Activated naive CD4-positive, alpha-beta T cell treated with anti-CD3 and anti-CD28 coated beads for 36 hours (primary cell): ENCODE data around the gene PRPF18. TPM values are rescaled to one million over a fixed set of nuclear protein-coding genes. Genes with fewer than 3 reads are reported as not detected.
A peak's percentile ranks its signal among the peaks of the same experiment; 100 is the strongest.

Source experiments
- CTCF ChIA-PET: fragments of 350-600 bp; sonication (Branson Sonifier 250); formaldehyde crosslinking; loops from one replicate; lab custom pipeline; 2021; ENCODE audit warnings: antibody characterized with exemption; lab: Charles Lee
- DNase-seq: peaks from one replicate; pipeline ENCODE4 v3.0.0-alpha.2; 2020
- H3K27ac Mint-ChIP-seq: one replicate; pipeline ENCODE4 v1.8.0; 2021; ENCODE audit warnings: mild to moderate bottlenecking, mixed read lengths
- H3K27me3 Mint-ChIP-seq: one replicate; pipeline ENCODE4 v1.8.0; 2021; ENCODE audit warnings: low read depth, mixed read lengths
- H3K36me3 Mint-ChIP-seq: one replicate; pipeline ENCODE4 v1.8.0; 2021; ENCODE audit warnings: low read depth, mixed read lengths
- H3K4me1 Mint-ChIP-seq: one replicate; pipeline ENCODE4 v1.8.0; 2021; ENCODE audit warnings: low read depth, mixed read lengths
- H3K4me3 Mint-ChIP-seq: one replicate; pipeline ENCODE4 v1.8.0; 2021; ENCODE audit warnings: mild to moderate bottlenecking, moderate library complexity, mixed read lengths
- H3K9me3 Mint-ChIP-seq: one replicate; pipeline ENCODE4 v1.8.0; 2021; ENCODE audit warnings: mixed read lengths
- intact Hi-C: fragments of 100-400 bp; cut with micrococcal nuclease; formaldehyde crosslinking; loops from one replicate; pipeline ENCODE4 v1.15.1; 2023
- total RNA-seq, 2 experiments: library from RNA; stranded (reverse); gene quantifications; one replicate each; pipeline ENCODE4 v1.2.3, GENCODE V29; 2021

Gene PRPF18
- total RNA-seq, 2 experiments from 2014 or later: 20.2 to 20.8 TPM

- intact Hi-C loops: no loop called here
- Mint-ChIP-seq H3K27me3 (peaks cover 12% of the 10 kb centered on the region), H3K4me1 (no peaks in the 10 kb centered on the region), H3K4me3 (no peak overlapping the region), H3K9me3 (peaks cover 7% of the 10 kb centered on the region), H3K36me3 (peaks cover 1% of the 10 kb centered on the region), H3K27ac (no peak overlapping the region)
- CTCF ChIA-PET: interaction anchor here (0.6 kb wide), 2 partner anchors 37 to 203 kb away, joined by 4 read pairs; no protein-coding TSS in a partner anchor
- no peak for DNase-seq
Measured at GRCh38 chr10:13573960-13574359, 12.8 kb upstream of the PRPF18 start.

DNA sequence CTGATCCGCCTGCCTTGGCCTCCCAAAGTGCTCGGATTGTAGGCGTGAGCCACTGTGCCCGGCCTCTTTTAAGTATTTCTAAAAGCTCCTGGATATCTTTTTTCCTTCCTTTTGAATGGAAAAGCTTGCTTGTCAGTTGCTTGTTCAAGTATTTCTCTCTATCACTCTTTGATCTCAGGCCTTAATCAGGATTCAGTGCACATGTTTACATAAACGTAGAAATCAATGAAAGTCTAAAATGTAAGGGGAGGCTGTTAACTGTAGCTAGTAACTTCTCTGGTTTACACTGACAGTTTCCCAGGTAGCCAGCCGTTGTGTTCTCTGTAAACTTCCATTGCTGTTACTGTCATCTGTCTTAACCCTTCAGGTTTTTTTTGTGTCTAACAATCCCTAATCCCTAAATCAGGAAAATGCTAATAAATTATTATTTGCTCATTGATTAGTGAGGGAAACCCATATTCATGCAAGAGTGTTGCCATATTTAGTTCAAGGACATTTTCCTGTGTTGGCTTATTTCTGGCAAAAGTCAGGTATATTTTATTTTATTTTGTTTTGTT is 1.5 kb upstream of the PRPF18 start:
- intact Hi-C loops: loop anchor here (5.0 kb wide), 1 partner anchor 58 kb away; the partner anchor contains the start of gene BEND7
- no peaks in the 10 kb centered on the region for H3K9me3 Mint-ChIP-seq
- no peak overlapping the region for H3K27ac Mint-ChIP-seq
- DNase-seq: no peak
- peaks cover 27% of the 10 kb centered on the region for H3K4me1 Mint-ChIP-seq
- H3K4me3 Mint-ChIP-seq: no peak overlapping the region
- peaks cover 7% of the 10 kb centered on the region for H3K27me3 Mint-ChIP-seq
- CTCF ChIA-PET: interaction anchor here (1.1 kb wide), 1 partner anchor 136 kb away, joined by 3 read pairs; no protein-coding TSS in a partner anchor
- peaks cover 2% of the 10 kb centered on the region for H3K36me3 Mint-ChIP-seq

- intact Hi-C loops: loop anchor here (1.0 to 5.0 kb wide), 8 partner anchors 29 to 599 kb away; partner anchors contain the start of genes BEND7, MCM10 and SEPHS1
- peaks cover 2% of the 10 kb centered on the region for H3K27me3 Mint-ChIP-seq
- no peak overlapping the region for H3K4me3 Mint-ChIP-seq
- H3K9me3 Mint-ChIP-seq: no peaks in the 10 kb centered on the region
- H3K27ac Mint-ChIP-seq: peak overlapping the region; percentile 71
- CTCF ChIA-PET: interaction anchor here (1.1 to 1.6 kb wide), 2 partner anchors 125 to 137 kb away, joined by 3 read pairs; no protein-coding TSS in a partner anchor
- peaks cover 27% of the 10 kb centered on the region for H3K4me1 Mint-ChIP-seq
- peaks cover 2% of the 10 kb centered on the region for H3K36me3 Mint-ChIP-seq
- no peak for DNase-seq
Measured at GRCh38 chr10:13585943-13586342, 822 bp upstream of the PRPF18 start.

GRCh38 chr10:13587391-13587790 is 626 bp downstream of the PRPF18 start:
- H3K27ac Mint-ChIP-seq: no peak overlapping the region
- H3K27me3 Mint-ChIP-seq: no peaks in the 10 kb centered on the region
- CTCF ChIA-PET: interaction anchor here (1.2 to 1.6 kb wide), 2 partner anchors 12 to 124 kb away, joined by 3 read pairs; no protein-coding TSS in a partner anchor
- peak; percentile 12 for DNase-seq
- peaks cover 10% of the 10 kb centered on the region for H3K36me3 Mint-ChIP-seq
- peaks cover 27% of the 10 kb centered on the region for H3K4me1 Mint-ChIP-seq
- no peaks in the 10 kb centered on the region for H3K9me3 Mint-ChIP-seq
- H3K4me3 Mint-ChIP-seq: peak overlapping the region; percentile 99
- intact Hi-C loops: loop anchor here (2.0 to 5.0 kb wide), 2 partner anchors 60 to 427 kb away; partner anchors contain the start of genes BEND7 and MCM10

GRCh38 chr10:13589316-13589715 is 2.6 kb downstream of the PRPF18 start:
- Mint-ChIP-seq H3K36me3 (peaks cover 18% of the 10 kb centered on the region), H3K27me3 (no peaks in the 10 kb centered on the region), H3K9me3 (no peaks in the 10 kb centered on the region), H3K4me1 (peaks cover 31% of the 10 kb centered on the region), H3K4me3 (no peak overlapping the region), H3K27ac (no peak overlapping the region)
- CTCF ChIA-PET: interaction anchor here (1.1 kb wide), 1 partner anchor 217 kb away, joined by 3 read pairs; no protein-coding TSS in a partner anchor
- DNase-seq: no peak
- intact Hi-C loops: loop anchor here (5.0 kb wide), 1 partner anchor 62 kb away; the partner anchor contains the start of gene BEND7

DNA sequence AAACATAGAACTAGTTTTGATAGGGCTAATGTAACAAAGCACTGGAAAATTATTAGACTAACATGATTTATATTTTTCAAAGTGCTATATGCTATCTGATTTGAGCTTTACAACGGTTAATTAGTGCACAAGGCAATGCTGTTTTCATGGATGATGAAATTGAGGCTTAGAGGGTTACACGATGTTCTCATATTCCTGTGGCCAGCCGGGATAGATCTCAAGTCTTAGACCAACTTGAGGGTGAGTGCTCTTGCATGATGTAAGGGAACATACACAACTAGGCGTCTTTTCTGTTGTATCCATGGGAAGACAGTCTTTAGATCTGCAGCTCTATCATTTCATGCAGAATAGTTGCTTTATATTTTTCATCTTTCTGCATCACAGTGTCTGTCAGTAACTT is 4.1 kb downstream of the PRPF18 start:
- CTCF ChIA-PET: interaction anchor here (0.6 to 0.7 kb wide), 2 partner anchors 148 to 268 kb away, joined by 3 to 5 read pairs; no protein-coding TSS in a partner anchor
- DNase-seq: no peak
- H3K27me3 Mint-ChIP-seq: no peaks in the 10 kb centered on the region
- H3K36me3 Mint-ChIP-seq: peaks cover 20% of the 10 kb centered on the region
- H3K4me1 Mint-ChIP-seq: peaks cover 31% of the 10 kb centered on the region
- no peaks in the 10 kb centered on the region for H3K9me3 Mint-ChIP-seq
- no peak overlapping the region for H3K27ac Mint-ChIP-seq
- no peak overlapping the region for H3K4me3 Mint-ChIP-seq
- intact Hi-C loops: no loop called here

- no peak overlapping the region for H3K27ac Mint-ChIP-seq
- CTCF ChIA-PET: interaction anchor here (0.6 kb wide), 1 partner anchor 93 kb away, joined by 3 read pairs; no protein-coding TSS in a partner anchor
- H3K4me1 Mint-ChIP-seq: peaks cover 22% of the 10 kb centered on the region
- no peaks in the 10 kb centered on the region for H3K27me3 Mint-ChIP-seq
- DNase-seq: no peak
- intact Hi-C loops: no loop called here
- H3K36me3 Mint-ChIP-seq: peaks cover 18% of the 10 kb centered on the region
- no peak overlapping the region for H3K4me3 Mint-ChIP-seq
- no peaks in the 10 kb centered on the region for H3K9me3 Mint-ChIP-seq
Measured at GRCh38 chr10:13592306-13592705, 5.5 kb downstream of the PRPF18 start.

- intact Hi-C loops: no loop called here
- Mint-ChIP-seq H3K27me3 (no peaks in the 10 kb centered on the region), H3K9me3 (no peaks in the 10 kb centered on the region), H3K4me3 (no peak overlapping the region), H3K27ac (no peak overlapping the region), H3K4me1 (peaks cover 16% of the 10 kb centered on the region), H3K36me3 (peaks cover 20% of the 10 kb centered on the region)
- CTCF ChIA-PET: no interaction called here
- no peak for DNase-seq
Measured at GRCh38 chr10:13593535-13593934, 6.8 kb downstream of the PRPF18 start.

DNA sequence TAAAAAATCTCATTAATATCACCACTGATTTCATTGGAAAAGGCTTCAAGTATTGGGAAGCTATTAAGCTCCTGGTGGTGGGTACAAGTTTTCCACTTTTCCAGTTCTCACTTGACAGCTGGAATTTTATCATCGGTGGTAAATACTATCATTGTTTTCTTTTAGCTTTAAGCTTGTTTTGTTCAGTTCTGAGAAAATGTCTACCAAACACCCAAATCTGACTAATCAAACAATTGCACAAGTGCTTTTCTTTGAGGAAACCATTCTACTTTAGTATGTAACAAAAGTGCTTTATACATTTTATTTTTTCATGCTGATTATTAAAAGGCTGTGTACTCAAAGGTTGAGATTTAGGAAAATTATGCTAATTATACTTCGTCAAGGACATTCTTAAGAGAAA is 7.9 kb downstream of the PRPF18 start:
- intact Hi-C loops: no loop called here
- no peak overlapping the region for H3K27ac Mint-ChIP-seq
- H3K36me3 Mint-ChIP-seq: peaks cover 20% of the 10 kb centered on the region
- no peaks in the 10 kb centered on the region for H3K27me3 Mint-ChIP-seq
- peaks cover 6% of the 10 kb centered on the region for H3K4me1 Mint-ChIP-seq
- CTCF ChIA-PET: no interaction called here
- no peak for DNase-seq
- no peaks in the 10 kb centered on the region for H3K9me3 Mint-ChIP-seq
- H3K4me3 Mint-ChIP-seq: no peak overlapping the region

GRCh38 chr10:13597909-13598308 is 11.1 kb downstream of the PRPF18 start:
- Mint-ChIP-seq H3K27ac (no peak overlapping the region), H3K9me3 (no peaks in the 10 kb centered on the region), H3K36me3 (peaks cover 13% of the 10 kb centered on the region), H3K27me3 (no peaks in the 10 kb centered on the region), H3K4me3 (no peak overlapping the region), H3K4me1 (peaks cover 4% of the 10 kb centered on the region)
- intact Hi-C loops: no loop called here
- CTCF ChIA-PET: no interaction called here
- no peak for DNase-seq

- Mint-ChIP-seq H3K27me3 (no peaks in the 10 kb centered on the region), H3K36me3 (peaks cover 10% of the 10 kb centered on the region), H3K4me1 (no peaks in the 10 kb centered on the region), H3K9me3 (no peaks in the 10 kb centered on the region), H3K4me3 (no peak overlapping the region), H3K27ac (no peak overlapping the region)
- CTCF ChIA-PET: no interaction called here
- no peak for DNase-seq
- intact Hi-C loops: no loop called here
Measured at GRCh38 chr10:13604357-13605040, 17.7 kb downstream of the PRPF18 start.

GRCh38 chr10:13608246-13608853 is 21.6 kb downstream of the PRPF18 start:
- no peaks in the 10 kb centered on the region for H3K4me1 Mint-ChIP-seq
- no peak overlapping the region for H3K4me3 Mint-ChIP-seq
- DNase-seq: no peak
- peaks cover 32% of the 10 kb centered on the region for H3K36me3 Mint-ChIP-seq
- no peak overlapping the region for H3K27ac Mint-ChIP-seq
- no peaks in the 10 kb centered on the region for H3K27me3 Mint-ChIP-seq
- intact Hi-C loops: no loop called here
- CTCF ChIA-PET: no interaction called here
- H3K9me3 Mint-ChIP-seq: no peaks in the 10 kb centered on the region
